HG02763 (cell line): ENCODE results near the gene NEU1.
"Not testable (repeated sequence)": the region's sequence is repeated elsewhere in the genome, so short reads cannot be mapped to it uniquely, and the experiment has no call there.

Experiments
- ATAC-seq: cut with Tn5 transposase; IDR thresholded peaks from one replicate; pipeline ENCODE4 v1.9.1; 2021; ENCODE audit warnings: mild to moderate bottlenecking, moderate library complexity; ENCODE audit not compliant: unreplicated experiment

The NEU1 gene

GRCh38 chr6:31822036-31822821 is 40.4 kb downstream of the NEU1 start:
- ATAC-seq: peak; percentile 48

DNA sequence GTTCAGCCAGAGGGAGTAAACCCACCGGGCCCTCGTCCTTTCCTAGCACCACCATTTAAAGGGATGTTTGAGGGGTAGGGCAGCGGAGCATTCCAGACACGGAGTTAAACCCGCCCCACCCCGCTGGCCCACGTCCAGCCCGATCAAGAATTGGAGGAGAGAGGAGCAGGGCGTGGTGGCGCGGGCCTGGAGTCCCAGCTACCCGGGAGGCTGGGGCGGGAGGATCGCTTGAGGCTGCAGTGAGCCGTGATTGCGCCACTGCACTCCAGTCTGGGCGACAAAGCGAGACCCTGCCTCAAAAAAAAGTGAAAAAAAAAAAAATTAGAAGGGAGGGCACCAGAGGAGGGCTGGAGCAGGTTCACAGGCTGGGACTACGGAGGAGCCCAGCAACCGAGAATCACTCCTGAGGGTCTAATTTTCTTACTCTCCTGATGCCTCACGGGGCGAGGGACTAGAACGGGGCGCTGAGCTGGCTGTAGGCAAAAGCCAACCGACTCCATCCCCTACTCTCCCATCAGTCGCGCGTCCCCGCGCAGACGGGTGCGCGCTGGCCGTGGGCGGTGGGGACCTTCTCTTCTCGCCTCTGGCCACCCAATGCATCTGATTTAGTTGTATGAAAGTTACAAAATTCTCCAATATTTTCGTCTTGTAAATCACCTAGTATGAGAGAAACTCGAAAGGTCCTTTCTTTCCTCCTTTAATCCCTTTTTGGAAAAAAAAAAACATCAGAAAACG is 41.2 kb downstream of the NEU1 start:
- ATAC-seq: peak; percentile 41

DNA sequence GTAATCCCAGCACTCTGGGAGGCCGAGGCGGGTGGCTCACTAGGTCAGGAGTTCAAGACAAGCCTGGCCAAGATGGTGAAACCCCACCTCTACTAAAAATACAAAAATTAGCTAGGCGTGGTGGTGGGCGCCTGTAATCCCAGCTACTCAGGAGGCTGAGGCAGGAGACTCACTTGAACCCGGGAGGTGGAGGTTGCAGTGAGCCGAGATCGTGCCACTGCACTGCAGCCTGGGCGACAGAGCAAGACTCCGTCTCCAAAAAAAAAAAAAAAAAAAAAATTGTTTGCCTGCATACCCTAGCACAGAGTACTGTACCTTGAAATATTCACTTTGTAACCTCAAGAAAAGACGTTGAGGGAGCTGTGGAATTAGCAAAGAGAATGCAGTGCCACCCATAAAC is 42.2 kb downstream of the NEU1 start:
- not testable (repeated sequence) for ATAC-seq

DNA sequence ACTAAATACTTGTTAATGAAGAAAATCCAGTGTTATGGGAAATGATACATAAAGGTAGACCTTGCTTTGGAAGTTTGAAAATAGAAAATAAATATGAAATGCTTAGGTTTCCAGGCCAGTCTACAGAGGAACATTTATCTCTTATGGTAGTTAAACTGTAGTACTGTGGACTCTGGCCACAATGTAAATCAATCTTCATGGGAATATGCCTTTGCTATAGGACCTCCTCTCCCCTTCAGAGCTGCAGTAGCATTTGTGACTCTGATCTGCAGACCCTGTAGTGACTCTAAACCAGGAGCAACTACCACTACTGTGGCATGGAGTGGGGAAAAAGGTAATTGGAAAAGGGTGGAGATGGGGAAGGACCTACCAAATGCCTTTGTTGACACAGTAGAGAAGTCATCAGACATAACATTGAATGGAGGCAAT is 42.7 kb downstream of the NEU1 start:
- ATAC-seq: no peak

GRCh38 chr6:31817929-31818511 is 44.6 kb downstream of the NEU1 start:
- ATAC-seq: not testable (repeated sequence)

GRCh38 chr6:31817133-31817928 is 45.3 kb downstream of the NEU1 start:
- not testable (repeated sequence) for ATAC-seq

GRCh38 chr6:31815025-31815838 is 47.4 kb downstream of the NEU1 start, which contains the start of the genes HSPA1A and HSPA1L:
Gene HSPA1A, plus strand, starts transcription at chr6:31815543. Its CDS starts 214 bp downstream, at chr6:31815757.
Gene HSPA1L, minus strand, starts transcription at chr6:31815283. Its CDS starts 3,311 bp downstream, at chr6:31811972.
- peak; percentile 48 for ATAC-seq

DNA sequence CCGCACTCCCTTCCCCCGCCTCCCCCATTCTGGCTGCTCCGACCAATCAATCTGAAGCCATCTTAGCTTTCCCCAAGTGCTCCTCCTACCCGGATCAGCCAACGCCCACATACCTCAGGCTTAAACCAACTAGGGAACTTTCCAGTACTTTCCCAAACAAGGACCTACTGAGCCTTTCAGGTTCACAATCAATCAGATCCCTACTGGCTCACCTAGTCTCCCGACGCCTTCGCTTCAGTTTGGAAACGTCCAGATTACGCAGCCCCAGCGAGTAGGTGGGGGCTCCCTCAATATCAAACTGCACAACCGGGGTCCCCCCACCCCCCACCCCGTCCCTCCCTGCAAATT is 48.0 kb downstream of the NEU1 start:
- ATAC-seq: no peak

- no peak for ATAC-seq
Measured at GRCh38 chr6:31813465-31813849, 49.2 kb downstream of the NEU1 start.

DNA sequence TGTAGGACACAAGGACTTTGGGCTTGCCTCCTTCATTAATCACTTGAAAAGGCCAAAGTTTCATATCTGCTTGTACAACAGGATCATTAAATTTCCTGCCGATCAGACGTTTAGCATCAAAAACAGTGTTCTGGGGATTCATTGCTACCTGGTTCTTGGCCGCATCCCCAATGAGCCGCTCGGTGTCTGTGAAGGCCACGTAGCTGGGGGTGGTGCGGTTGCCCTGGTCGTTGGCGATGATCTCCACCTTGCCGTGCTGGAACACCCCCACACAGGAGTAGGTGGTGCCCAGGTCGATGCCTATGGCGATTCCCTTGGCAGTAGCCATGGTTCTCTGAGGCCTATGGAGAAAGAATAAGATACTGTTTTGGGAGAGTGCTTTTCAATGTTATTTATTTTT is 51.0 kb downstream of the NEU1 start:
- no peak for ATAC-seq

DNA sequence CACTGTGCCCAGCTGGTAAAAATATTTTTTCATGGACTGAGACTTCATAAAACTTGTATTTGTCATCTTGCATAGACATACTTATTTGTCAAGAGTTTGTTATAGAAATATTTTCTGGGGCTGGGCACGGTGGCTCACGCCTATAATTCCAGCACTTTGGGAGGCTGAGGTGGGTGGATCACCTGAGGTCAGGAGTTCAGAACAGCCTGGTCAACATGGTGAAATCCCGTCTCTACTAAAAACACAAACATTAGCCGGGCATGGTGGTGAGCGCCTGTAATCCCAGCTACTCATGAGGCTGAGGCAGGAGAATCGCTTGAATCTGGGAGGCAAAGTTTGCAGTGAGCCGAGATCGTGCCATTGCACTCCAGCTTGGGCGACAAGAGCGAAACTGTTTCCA is 54.0 kb downstream of the NEU1 start:
- ATAC-seq: not testable (repeated sequence)
